ENCODE data around the gene SAMD4B.
A peak's percentile ranks its signal among the peaks of the same experiment; 100 is the strongest.
"Not testable (repeated sequence)": the region's sequence is repeated elsewhere in the genome, so short reads cannot be mapped to it uniquely, and the experiment has no call there.

The SAMD4B gene

GRCh38 chr19:39365531-39365930 is 23.3 kb downstream of the SAMD4B start:
- no peak for DNase-seq (ENCODE audit: low read depth in 2 of 2)

GRCh38 chr19:39369200-39369599 is 27.0 kb downstream of the SAMD4B start:
- DNase-seq (ENCODE audit: low read depth in 2 of 2), result no peak

- DNase-seq (ENCODE audit: low read depth in 2 of 2), result no peak
Measured at GRCh38 chr19:39370735-39371134, 28.5 kb downstream of the SAMD4B start.

DNA sequence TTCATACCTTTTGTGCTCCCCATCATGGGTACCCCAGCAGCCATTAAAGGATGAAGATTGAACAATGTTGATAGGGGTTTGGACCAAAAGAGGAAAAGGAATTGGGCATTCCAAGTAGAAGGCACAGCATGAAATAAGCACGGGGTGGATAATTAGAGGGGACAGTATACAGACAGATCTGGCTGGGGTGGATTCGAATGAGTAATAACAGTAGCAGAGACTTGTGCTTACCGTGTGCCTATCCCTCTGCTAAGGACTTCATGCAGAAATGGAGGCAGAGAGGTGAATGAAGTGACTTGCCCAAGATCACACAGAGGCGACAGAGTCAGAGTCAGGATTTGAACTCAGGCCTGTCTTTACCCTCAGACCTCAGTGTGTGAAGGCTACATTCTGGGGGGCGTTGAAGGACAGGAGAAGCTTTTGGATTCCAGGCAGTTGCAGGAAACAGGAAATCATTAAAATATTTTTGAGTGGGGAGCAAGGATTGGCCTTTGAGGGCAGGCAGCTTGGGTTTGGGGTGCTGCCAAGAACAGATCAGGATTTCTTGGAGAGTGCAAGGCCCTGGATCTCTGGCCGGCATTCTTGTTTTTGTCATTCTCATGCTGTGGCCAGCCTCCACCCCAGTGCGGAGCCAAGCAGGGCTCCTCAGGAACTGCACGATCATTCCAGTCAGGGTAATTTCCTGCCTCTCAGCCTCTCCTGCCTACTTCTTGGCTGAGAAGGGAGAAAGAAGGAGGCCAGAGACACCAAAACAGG is 30.0 kb downstream of the SAMD4B start:
- DNase-seq (ENCODE audit: low read depth in 2 of 2), result no peak

DNA sequence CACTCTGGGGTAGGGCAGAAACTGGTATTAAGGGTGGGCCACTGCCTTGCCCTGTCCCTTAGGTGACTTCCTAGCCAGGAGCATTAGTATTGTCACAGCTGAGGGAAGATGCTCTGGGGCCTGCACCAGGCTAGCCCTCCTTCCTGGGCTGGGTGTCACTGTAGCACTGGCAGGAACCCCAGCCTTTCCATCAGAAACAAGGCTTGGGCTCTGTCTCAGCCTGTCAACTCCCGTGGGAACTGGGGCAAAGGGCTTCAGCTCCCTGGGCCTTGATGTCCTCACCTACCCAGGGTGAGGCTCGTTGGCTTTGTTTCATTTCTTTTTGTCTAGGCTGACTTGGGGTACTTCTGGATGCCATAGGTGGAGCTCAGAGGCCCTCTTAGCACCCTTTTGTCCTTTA is 30.7 kb downstream of the SAMD4B start:
- DNase-seq (ENCODE audit: low read depth in 2 of 2), result no peak

DNA sequence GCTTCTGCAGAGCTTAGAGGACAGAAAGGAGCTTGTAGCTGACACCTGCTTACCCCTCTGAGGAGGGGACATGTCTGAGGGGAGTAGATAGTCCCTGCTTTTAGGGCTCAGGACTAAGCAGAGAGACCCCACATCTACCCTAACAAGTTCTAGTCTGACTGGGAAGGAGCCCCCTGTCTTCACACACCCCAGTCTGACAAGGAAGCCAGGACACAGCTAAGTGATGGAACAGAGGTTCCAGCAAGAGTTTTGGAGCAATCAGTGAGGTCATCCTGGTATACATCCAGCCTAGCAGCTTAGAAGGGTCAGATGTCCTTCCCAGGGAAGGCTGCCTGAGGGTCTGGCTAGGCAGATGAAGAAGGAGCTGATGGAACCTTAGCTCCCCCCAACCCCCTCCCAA is 33.7 kb downstream of the SAMD4B start:
- DNase-seq (ENCODE audit: low read depth in 2 of 2), result no peak

GRCh38 chr19:39377373-39378362 is 35.4 kb downstream of the SAMD4B start:
- no peak for DNase-seq (ENCODE audit: low read depth in 2 of 2)

DNA sequence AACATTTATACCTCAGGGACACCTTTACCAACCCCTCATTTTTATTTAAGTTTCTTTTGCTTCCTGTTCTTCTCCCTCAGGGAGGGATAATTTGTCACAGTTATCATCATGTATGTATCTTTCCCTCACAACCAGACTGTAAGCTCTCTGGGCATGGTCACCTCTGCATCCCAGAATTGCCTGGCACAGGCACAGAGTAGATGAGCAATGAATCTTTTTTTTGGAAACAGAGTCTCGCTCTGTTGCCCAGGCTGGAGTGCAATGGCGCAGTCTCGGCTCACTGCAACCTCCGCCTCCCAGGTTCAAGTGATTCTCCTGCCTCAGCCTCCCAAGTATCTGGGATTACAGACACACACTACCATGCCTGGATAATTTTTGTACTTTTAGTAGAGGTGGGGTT is 37.1 kb downstream of the SAMD4B start:
- not testable (repeated sequence) for DNase-seq (ENCODE audit: low read depth in 2 of 2)

DNA sequence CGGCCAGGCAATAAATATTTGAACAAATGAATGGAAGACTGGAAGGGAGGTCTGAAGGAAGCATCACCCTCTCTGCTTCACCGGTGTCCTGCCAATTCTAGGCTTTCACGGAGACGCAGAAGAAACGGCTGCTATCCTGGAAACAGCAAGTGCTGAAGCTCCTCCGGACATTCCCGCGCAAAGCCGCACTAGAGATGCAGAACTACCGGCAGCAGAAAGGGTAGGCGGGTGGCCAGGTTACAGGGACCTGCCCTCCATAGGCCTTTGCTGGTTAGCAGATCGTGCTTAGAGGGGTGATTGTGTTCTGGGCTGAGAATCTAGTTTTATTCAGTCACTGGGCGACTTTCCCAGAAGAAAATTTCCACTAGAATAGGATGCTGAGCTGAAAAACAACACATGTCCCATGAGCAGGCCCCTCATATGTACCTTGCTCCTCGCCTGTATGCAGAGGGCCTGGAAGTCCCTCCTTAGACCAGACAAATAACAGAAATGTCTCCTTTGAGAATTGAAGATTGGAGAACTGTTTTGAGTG is 37.7 kb downstream of the SAMD4B start:
- no peak for DNase-seq (ENCODE audit: low read depth in 2 of 2)

- DNase-seq (ENCODE audit: low read depth in 2 of 2), result no peak
Measured at GRCh38 chr19:39380521-39381502, 38.6 kb downstream of the SAMD4B start.

GRCh38 chr19:39381910-39382611 is 39.8 kb downstream of the SAMD4B start:
- DNase-seq (ENCODE audit: low read depth in 2 of 2), result no peak

GRCh38 chr19:39382991-39383828 is 41.0 kb downstream of the SAMD4B start:
- no peak for DNase-seq (ENCODE audit: low read depth in 2 of 2)

DNA sequence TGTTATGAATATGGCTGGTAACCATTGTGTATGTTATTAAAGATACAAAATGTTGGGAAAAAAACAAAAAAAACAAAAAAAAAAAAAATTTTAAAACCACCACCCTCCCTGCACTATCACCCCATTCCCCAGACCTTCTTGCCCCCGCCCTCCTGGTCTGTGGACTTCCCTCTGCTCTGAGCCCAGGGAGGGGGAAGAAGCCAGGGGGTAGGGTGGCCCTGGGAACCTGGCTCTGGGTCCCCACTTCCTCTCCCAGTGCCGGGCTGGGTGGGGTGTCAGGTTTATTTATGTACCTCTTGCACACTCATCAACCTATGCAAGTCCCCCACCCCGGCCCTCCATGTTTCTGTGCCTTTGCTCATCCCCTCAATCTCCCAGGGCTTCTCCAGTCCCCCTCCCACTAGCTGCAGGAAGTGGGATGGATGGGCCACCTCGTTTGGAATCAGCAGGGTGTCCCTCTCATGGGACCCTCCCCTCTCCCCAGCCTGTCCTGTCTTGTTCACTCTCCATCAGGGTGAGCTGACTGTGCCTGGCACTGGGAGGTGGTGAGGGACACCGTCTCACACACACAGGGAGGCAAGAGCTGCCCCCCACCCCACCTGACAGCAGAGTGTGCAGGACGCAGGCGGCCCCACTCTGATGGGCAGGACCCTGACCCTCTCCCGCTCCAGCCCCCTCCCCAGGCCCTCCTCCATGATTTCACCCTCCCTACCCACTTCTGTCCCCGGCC is 42.8 kb downstream of the SAMD4B start:
- no peak for DNase-seq (ENCODE audit: low read depth in 2 of 2)

- DNase-seq (ENCODE audit: low read depth in 2 of 2), result no peak
Measured at GRCh38 chr19:39385629-39386411, 43.6 kb downstream of the SAMD4B start.

GRCh38 chr19:39386557-39386956 is 44.3 kb downstream of the SAMD4B start:
- no peak for DNase-seq (ENCODE audit: low read depth in 2 of 2)

DNA sequence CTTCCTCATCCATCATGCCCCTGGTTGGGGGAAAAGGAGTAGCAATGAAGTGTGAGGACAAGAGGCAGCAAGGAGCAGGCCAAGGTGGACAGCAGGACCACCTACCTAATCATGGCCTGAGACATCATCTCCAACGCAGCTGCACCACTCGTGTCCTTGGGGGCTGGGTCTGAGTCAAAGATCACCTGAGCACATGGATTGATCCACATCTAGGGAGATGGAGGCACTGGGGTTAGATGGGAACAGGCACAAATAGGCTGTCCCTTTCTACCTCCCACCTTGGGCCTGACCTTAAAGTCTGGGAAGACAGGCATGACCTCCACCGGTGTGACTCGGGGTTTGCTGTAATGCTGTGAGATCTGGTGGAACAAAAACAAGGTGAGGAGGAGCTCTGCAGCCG is 46.4 kb downstream of the SAMD4B start:
- no peak for DNase-seq (ENCODE audit: low read depth in 2 of 2)

GRCh38 chr19:39389631-39390414 is 47.6 kb downstream of the SAMD4B start:
- no peak for DNase-seq (ENCODE audit: low read depth in 2 of 2)

GRCh38 chr19:39390451-39390750 is 48.2 kb downstream of the SAMD4B start:
- peak in 1 of 2 donors; percentile 66 for DNase-seq (ENCODE audit: low read depth in 2 of 2)

Measured in stimulated activated CD4-positive, alpha-beta T cell treated with anti-CD3 and anti-CD28 coated beads, Interleukin-1b, Interleukin-23, amount 100 ng/mL, for 4 hours (primary cell).